ENCODE results near the gene SAMD14.

Gene SAMD14

DNA sequence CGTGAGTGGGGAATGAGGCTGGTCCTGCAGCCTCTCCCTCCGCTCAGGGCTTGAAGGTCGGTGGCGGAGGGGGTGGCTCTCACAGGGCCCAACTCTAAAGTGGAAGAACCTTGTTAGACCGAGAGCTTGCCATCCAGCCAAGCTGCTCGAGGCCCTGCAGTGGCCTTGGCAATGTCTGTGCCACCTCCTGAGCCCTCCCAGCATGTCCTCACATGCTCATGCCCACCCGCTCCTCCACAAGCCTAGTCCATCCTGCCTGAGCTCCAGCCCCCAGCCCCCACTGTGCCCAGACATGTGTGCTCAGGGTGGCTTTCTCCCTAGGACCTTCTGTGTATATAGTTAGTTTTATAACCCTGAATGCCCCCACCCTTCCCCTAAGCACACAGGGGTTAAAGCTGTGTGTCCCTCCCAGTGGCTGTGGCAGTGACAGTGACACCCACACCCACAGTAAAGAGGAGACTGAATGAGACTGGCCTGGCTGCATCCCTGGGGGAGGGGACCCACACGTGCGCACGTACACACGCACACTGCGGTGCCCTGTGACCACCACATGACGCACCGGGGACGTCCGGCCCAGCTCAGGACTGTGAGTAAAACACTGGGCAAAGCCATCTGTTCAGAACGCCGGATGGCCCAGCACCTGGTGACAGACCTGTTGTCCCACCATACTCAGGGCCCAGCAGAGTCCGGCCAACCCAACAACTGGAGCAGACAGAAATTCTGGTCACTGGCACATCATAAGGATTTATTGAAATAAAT, 19.2 kb downstream of the SAMD14 start:
- no peak for DNase-seq

DNA sequence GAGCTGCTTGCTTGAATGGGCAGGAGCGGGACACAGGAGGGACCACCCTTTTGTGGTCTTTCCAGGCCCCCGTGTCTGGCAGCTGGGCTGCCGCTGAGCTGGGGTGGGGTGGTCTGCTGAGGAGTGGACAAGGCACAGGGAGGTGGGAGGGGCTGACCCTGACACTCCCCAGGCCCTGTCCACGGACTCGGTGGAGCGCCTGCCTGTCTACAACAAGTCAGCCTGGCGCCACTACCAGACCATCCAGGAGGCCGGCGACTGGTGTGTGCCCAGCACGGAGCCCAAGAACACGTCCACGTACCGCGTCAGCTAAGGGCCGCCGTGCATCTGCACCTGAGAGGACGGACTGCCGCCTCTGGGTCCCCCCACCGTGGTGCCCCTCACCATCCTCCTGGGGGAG, 20.2 kb downstream of the SAMD14 start:
- DNase-seq: no peak

DNA sequence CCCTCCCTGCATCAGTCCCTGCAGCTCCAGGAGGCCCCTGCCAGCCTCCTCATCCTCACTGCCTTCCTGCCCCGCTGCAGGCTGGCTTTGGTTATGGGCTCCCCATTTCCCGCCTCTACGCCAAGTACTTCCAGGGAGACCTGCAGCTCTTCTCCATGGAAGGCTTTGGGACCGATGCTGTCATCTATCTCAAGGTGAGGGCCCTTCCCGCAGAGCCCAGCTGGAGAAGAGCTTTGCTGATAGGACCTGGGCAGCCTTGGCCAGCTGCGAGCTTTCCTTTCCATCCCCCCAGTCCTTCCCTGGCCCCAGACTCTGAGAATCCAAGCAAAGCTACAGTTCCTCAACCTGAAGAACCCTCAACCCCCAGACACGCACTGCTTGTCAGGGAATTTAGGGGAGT, 20.8 kb downstream of the SAMD14 start:
- DNase-seq: no peak

DNA sequence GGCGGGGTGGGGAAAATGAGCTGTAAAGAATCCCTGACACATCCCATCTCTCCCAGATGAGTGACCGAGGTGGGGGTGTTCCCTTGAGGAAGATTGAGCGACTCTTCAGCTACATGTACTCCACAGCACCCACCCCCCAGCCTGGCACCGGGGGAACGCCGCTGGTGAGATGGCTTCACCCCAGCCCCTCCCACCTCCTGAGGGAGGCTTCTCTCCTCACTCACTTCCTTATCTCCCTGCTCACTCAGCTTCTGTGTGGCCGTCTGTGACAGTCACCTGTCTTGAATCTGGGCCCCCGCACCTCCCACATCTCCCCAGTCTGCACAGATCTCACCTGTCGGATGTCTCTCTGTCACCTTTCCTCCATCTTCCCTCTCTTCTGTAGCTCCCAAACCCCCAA, 21.4 kb downstream of the SAMD14 start:
- no peak for DNase-seq

DNA sequence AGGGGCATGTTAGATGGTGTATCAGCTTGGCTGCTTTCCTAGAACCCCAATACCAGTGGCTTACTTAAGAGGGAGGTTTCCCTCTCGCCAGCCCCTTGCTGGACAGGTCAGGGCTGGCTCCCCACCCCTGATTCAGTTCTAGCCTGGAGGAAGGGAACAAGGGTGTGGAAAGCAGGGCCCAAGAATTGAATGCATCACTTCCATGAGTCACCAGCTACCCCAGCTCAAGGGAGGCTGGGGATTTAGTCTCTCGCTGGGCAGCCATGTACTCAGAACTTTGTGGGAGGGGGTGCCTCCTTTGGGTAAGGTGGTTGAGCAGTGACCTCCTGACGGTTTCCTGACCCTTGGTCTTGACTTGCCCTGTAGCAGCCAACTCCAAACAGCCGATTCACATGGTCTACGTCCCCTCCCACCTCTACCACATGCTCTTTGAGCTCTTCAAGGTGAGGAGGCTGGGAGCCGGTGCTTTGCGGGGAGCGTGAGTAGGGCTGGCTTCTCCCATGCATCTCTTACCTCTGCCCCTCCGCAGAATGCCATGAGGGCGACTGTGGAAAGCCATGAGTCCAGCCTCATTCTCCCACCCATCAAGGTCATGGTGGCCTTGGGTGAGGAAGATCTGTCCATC, 22.1 kb downstream of the SAMD14 start:
- no peak for DNase-seq

DNA sequence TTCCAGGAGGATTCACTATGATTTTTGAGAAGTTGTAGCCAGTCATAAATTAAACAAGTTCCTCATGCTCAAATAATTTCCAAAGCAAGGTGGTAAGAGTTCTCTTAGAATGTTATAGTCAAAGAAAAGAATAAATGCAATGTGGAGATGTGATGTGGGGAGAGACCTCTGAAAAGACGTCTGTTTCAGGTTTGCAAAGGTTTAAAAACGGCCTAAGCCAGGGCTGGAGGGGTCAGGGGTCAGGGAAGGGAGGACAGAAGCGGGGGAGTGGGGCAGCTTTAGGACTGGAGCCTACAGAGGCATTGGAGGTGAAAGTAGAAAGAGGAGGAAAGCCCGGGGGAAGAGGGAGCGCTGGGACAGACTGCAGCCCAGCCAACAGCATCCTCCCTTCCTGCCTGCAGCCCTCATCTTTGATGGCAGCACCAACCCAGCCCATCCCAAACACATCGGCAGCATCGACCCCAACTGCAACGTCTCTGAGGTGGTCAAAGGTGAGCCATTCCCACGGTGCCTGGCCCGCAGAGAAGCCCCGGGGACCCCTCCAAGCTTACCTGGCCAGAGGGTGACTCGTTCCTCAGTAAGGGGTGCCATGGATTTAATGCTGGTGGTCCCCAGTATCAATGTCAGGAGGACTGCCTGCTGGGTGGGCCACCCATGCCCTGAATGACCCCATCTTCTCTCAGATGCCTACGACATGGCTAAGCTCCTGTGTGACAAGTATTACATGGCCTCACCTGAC, 23.4 kb downstream of the SAMD14 start:
- DNase-seq: no peak

DNA sequence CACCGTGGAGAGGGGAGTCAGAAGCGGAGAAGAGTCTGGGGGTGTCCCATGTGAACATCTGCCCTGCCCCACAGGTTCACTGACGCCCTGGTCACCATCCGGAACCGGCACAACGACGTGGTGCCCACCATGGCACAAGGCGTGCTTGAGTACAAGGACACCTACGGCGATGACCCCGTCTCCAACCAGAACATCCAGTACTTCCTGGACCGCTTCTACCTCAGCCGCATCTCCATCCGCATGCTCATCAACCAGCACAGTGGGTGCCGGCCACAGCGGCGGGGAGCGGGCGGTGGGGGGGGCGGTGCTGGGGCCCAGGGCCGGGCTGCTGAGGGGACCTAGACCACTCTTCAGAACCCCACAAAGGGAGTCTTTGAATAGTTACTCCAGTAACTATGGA, 24.1 kb downstream of the SAMD14 start:
- no peak for DNase-seq

DNA sequence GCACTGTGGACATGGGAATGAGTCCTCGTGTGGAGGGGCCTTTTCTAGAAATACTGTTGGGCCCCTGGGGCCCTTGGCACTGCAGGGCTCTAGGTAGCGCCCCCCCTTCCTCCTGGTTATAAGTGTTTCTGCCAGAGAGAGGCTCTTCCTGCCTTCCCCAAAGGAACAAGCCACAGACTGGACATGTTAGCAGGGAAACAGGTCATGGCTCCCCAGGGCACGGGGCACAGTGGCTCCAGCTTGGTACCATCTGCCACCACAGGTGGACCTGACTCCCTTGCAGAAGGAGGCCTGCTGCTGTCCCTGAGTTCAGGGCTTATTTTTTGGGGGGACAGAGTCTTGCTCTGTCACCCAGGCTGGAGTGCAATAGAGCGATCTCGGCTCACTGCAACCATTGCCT, 26.0 kb downstream of the SAMD14 start:
- DNase-seq: no peak

DNA sequence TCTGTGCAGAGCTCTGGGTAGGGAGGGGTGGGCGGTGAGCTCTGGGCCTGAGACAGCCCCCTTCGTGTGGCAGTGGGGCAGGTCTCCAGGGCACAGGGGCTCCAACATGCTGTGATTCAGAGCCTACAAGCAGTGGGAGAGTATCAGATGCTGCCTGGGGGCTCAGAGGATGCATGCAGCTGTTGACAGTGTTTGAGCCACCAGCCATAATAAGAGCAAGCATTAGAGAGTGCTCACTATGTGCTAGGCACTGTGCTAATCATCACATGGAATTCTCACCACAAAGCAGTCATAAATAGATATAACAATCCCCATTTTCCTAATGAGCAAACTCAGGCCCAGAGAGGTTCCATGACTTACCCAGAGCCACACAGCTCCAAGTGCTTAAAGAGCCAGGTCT, 26.7 kb downstream of the SAMD14 start:
- DNase-seq: no peak

DNA sequence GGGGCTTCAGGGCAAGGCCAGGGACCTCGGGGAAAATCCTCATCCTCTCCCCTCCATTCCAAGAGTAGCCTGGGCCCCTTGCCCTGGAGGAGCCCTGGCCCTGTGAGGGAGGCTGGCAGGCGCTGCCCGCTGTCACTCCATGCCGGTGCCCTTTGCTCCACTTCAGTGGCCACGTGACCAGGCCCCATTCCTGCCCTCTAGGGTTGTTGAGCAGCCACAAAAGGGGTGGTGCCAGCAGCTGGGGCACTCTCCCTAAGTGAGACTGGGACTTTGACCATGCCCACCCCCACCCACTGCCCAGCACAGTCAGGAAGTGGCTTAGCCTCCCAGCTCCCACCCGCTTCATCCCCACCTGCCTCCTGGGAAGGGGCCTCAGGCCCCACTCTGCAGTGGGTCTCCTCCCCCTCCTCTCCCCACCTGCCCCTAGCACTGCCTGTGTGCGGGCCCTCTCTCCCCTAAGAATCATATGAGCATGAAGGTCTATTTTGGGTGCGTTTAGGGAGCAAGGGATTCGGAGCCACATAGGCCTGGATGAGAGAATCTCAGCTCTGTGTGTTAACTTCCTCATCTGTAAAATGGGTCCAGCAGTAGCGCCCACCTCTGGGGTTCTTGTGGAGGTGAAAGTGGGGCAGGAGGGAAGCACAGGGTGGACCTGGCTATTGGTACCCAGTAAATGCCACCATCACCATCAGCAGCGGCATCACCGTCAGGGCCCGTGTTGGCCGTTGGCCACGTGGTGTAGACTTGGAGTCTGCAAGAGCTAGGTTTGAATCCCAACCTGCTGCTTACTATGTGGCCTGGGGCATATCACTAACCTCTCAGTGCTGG, 27.6 kb downstream of the SAMD14 start:
- DNase-seq: no peak

DNA sequence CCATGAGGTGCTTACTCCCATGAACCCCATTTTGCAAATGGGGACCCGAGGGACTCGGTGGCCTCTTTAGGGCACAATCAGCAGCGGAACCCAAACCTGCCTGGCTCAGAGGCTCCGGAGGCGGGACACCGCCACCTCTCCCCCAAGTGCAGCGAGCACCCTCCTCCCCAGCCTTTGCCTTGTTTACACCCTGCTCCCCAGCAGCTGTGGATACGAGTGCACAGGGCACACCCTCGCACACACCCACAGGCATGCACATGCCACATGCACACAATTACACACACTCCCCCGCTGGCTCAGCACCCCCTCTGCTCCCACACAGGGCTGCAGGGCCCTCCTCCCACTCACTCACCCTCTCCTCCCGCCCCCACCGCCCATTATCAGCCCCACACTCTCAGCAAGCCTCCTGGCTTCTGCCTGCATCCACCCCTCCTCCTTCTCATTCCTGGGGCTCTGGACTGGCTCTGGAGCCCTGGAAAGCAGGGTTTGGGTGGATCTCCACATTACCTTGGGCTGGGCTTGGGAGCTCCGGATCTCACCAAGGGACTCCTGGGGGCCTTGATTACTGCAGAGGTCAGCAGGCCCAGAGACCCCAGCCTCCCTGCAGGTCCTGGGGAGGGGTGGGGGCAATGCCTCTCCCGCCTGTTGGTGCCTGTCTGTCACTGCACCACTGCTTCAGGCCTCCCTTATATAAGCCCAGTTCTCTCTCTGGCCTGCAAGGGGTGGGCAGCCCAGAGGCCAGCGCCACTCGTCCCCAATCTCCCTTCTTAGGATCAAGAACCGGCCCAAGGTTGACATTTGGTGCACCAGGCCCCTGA, 28.4 kb downstream of the SAMD14 start:
- no peak for DNase-seq

DNA sequence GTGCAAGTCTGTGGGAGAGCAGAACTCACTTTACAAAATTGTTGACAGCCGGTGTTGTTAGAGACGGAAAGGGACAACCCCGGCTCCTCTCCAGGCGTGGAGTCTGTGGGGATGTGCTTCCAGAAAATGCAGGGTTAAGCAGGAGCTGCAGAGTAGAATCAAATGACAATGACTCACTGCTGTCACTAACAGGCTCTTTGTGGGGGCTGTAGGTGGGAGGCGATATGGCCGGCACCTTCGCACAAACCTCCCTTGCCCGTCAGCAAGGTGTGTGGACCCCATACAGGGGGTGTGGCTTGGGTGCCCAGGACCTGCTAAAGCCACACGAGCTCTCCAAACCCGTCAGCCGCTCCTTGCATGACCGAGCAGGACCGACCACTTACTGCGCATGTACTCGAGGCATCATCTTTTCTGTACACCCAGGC, 29.0 kb downstream of the SAMD14 start:
- DNase-seq: no peak

DNA sequence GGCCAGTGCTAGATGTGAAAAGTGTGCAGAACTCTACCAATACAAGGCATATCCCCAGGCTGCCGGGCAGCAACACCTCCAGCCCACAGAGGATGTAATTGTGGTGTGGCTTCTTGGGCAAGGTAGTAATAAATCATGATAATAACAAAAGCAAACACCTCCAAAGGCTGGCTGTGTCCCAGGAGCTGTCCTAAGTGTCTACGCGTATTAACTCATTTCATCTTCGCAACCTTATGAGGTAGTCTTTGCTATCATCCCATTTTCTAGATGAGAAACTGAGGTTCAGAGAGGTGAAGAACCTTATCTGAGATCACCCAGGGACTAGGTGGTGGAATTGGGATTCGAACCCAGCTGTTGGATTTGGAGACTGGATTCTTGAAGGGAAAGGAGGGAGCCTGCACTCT, 29.5 kb downstream of the SAMD14 start:
- DNase-seq: no peak

DNA sequence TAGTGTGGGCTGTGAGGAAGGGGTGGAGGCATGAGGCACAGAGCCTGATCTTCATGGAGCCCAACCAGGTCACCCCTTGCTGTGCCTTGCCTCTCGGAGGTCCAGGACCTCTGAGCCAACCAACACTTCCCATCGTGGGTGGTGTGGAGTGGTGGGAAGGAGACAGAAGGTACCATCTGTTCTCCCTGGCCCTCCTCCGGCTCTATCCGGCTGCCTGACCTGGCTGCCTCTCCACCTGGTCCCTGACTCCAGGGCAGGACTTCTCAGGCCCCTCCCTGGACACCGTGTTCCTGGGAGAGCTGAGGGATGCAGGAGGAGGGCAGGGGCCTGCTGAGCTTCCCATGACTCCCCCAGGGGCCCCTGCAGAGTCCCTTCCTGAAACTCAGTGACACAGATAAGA, 31.0 kb downstream of the SAMD14 start:
- DNase-seq: no peak

DNA sequence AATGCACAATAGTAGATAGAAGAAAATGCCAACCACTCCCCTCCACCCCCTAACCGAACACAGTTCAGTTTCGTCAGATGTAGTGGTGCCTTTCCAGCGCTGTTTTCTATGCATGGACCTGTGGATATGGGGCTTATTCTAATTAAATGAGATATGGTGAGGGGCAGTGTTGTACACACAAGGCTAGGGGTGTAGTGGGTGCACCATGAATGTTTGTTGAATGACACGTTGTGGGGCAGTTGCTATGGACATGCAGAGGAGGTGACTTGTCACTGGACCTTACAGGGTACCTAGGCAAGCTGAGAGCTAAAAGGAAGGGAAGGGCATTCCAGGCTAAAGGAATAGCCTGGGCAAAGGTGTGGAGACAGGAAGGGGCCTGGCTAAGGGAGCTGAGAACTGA, 31.4 kb downstream of the SAMD14 start:
- DNase-seq: no peak

DNA sequence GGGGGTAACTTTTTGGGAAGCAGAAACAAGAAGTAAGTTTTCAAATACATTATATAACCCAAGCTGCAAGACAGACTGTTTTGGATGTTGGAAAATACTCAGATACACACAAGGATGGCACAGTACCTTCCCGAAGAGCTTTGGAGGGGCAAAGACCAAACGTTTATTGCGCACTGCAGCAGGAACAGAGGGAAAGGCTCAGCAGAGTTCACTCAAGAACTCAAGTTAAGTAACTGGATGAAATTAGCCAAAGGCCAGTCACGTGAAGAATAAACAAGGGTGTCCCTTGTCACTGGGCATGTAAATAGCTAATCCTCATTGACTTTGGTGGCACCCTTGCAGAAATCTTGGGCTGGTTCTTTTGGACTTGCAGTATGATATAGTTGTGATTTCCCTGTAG, 32.0 kb downstream of the SAMD14 start:
- no peak for DNase-seq

DNA sequence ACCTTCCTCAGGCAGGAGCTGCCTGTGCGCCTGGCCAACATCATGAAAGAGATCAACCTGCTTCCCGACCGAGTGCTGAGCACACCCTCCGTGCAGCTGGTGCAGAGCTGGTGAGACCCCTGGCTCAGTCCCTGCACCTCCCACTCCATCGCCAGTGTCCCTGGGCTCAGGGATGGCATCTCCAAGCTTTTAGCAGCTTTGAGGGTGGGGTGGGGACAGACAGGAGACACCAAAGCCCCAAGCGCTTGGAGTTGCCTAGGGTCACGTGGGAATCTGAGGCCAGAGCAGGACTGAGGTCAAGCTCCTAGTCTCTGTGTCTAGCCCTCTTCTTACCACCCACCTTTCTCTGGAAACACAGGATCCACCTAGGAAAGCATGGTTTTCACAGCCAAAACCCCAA, 32.5 kb downstream of the SAMD14 start:
- DNase-seq: no peak

DNA sequence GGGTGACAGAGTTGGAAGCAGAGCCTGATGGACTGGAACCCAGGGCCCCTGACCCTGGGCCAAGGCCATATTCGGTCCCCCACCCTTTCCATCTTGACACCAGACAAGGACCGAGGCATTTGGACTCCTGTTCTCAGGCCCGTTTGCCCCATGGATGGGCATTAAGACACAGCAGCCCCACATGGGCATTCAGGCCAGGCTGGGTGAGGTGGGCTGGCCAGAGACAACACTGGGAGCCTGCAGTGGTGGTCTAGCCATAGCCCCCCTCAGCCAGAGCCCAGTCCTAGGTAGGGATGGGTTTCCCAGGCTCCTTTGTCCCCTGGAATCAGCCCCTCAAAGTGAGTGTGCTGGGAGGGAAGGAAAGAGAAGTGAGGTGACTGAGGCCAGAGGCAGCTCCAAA, 33.2 kb downstream of the SAMD14 start:
- no peak for DNase-seq

DNA sequence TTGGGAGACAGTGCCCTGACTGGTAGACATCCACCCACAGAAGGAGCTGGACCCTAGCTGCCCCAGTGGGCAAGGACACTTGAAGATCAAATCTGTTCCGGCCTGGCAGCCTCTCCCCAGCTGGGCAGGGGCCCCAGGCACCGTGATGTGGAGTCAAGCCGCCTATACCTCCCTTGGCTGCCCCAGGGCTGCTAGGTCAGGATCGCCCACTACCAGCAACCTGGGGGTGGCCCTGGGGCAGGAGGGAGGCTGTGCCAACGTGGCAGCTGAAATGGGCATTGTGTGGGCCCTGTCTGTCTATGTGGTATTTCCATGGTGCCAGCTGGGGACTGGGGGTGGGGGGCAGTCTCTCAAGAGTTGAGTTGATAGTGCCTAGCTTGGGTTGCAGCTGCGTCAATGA, 33.9 kb downstream of the SAMD14 start:
- no peak for DNase-seq

DNA sequence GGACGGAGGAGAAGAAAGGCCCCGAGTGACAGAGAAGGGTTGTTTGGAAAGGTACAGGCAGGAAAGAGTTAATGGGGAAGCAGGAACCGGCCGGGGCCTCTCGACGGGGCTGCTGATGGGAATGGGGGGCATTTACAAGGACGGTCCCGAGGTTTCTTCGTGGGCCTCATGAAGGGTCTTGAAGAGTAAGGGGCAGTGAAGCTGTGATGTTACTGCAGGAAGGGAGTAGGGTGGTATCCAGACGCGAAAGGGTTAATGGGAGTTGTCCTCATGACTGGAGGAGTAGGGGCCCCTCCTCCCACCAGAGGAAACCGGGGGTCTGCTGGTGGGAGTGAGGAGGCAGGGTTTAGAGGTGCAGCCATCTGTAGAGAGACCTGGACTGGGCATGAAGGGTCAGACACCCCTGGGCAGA, 34.3 kb downstream of the SAMD14 start:
- DNase-seq: no peak

DNA sequence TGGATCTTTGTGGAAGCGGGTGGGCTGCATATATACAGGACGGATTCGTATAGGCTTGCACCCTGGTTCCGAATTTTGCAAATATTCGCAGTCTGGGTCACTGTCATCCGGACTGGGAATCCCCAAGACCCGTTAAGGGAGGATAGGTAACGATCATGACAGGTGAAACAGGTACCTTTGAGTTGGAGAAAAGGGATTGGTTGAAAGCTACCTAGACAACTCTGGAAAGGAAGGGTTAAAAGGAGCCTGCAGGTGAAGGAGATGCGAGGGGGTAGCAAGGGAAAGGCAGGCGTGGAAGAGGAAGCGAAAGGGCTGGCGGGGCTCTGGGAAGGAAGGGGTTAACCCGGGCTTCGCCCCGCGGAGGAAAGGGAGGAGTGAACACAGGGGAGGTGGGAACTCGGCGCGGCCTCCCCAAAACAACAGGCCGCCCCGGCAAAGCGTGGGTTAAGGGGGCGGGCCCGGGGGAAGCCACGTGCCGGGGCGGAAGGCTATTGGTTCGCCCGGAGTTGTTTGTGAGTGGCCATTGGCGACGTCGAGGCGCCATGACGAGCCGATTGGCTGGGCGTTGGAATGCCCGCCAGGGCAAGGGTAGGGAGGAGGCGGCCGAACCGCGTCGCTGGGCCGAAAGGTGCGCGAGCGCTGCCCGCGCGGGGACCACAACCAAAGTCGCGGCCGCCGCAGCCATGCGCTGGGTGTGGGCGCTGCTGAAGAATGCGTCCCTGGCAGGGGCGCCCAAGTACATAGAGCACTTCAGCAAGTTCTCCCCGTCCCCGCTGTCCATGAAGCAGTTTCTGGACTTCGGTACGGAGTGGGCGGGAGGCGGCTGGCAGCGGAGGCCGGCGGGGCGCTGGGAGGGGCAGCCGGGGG, 35.0 kb downstream of the SAMD14 start, which contains the start of gene PDK2:
Gene PDK2, plus strand, starts transcription at position 599 of the 867 bp plus-strand sequence. Its CDS starts 85 bp downstream, at position 684.
- DNase-seq: peak; percentile 97

Data from CD4-positive, alpha-beta T cell treated with Interleukin-21 for 1 hour (primary cell).